ENCODE data around the gene KAZALD1. TPM values are rescaled to one million over a fixed set of nuclear protein-coding genes. Genes with fewer than 3 reads are reported as not detected.
"Not testable (repeated sequence)": the region's sequence is repeated elsewhere in the genome, so short reads cannot be mapped to it uniquely, and the experiment has no call there.

KAZALD1 gene
- total RNA-seq, 6 experiments from 2014 or later: 14.5 to 21.1 (median 19.9) TPM

DNA sequence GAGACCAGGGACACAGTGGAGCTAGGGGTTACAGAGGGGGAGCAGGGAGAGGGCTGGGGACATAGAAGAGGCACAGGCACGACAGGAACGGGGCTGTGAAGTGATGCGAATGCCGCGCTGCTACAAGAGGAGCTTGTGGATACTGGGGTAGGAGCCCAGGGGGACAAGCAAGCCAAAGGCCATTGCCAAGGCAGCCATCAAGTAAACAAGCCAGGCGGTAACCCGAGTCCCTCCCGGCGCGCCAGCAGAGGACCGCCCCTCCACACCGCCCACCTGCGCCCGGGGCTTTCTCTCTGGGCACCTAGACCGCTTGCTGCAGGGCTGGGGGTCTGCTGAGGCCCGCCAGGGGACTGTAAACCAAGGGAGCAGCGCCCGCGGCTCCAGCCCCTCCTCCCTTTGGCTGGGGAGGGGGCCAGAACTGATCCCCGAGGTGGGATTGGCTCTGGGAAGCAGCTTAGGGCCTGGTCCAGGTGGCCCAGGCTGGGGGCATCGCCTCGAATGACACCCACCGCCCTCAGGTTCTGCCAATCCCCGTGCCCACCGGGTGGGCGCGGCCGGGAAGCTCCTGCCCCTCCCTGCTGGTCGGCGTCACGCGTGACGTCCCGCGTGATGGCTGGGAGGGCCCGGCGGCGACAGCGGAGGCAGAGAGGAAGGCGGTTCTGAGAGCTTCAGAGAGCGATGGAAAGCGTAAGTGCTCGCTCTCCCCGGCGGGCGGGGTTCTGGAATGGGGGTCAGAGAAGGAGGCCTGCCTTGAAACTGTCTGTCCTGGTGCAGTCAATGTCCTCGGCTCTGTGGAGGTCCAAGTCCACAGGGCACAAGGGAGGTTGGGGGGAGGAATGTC, 29.8 kb upstream of the KAZALD1 start:
- Mint-ChIP-seq H3K4me1 (ENCODE audit: low read depth) (peaks cover 34% of the 10 kb centered on the region), H3K4me3 (peak overlapping the region; percentile 97), H3K27ac (peak overlapping the region; percentile 99), H3K27me3 (ENCODE audit: insufficient read depth) (peaks cover 10% of the 10 kb centered on the region), H3K9me3 (no peaks in the 10 kb centered on the region), H3K36me3 (ENCODE audit: low read depth) (peaks cover 16% of the 10 kb centered on the region; the same call in 1 of the 2 replicates)
- peak; percentile 70 for DNase-seq
- no peak for TF ChIP-seq CTCF (IDR thresholded peaks at IDR 0.05)

DNA sequence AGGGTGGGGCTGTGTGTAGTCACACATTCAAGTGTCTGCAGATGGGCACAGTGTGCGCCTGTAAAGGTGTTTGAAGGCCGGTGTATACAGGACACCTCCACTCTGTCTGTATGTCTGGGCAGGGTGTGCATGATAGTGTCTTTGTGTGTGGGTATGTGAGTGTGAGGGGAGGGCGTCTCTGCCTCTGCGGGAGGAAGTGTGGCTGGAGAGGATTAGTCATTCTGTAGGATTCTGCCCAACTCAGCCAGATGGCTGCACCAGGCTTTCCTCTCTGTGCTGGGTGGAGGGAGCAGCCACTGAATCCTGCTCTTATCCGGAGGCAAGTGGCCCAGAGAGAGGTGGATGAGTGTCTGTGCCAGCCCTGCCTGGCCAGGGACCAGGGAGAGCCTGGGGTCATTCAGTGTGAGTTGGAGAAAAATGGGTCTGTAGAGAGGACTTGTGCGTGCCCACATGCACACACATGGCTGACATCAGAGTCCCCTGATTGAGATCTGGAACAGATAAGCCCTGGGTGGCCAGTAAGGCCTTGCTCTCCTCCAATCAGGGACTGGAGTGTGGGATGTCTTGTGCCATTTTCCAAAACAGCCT, 29.1 kb upstream of the KAZALD1 start:
- Mint-ChIP-seq H3K9me3 (no peaks in the 10 kb centered on the region), H3K27me3 (ENCODE audit: insufficient read depth) (peaks cover 10% of the 10 kb centered on the region), H3K36me3 (ENCODE audit: low read depth) (peaks cover 22% of the 10 kb centered on the region), H3K4me1 (ENCODE audit: low read depth) (peaks cover 29% of the 10 kb centered on the region), H3K4me3 (peak overlapping the region; percentile 97), H3K27ac (peak overlapping the region; percentile 99)
- TF ChIP-seq CTCF (IDR thresholded peaks at IDR 0.05): no peak
- peak; percentile 86 for DNase-seq

GRCh38 chr10:101033276-101033675, 28.5 kb upstream of the KAZALD1 start:
- Mint-ChIP-seq H3K9me3 (no peaks in the 10 kb centered on the region), H3K27ac (peak overlapping the region; percentile 99), H3K36me3 (ENCODE audit: low read depth) (peaks cover 27% of the 10 kb centered on the region), H3K4me1 (ENCODE audit: low read depth) (peaks cover 29% of the 10 kb centered on the region), H3K4me3 (peak overlapping the region; percentile 97), H3K27me3 (ENCODE audit: insufficient read depth) (peaks cover 7% of the 10 kb centered on the region)
- no peak for TF ChIP-seq CTCF (IDR thresholded peaks at IDR 0.05)
- no peak for DNase-seq

DNA sequence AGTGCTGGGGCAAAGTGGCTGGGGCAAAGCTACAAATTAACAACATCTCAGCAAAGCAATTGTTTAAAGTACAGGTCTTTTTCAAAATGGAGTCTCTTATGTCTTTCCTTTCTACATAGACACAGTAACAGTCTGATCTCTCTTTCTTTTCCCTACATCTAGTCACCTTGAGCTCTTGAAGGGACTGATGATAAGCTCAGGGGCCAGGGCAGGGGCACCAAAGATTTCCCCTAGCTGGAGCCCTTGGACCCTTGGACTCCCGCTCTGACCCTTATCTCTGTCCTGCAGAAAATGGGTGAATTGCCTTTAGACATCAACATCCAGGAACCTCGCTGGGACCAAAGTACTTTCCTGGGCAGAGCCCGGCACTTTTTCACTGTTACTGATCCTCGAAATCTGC, 27.4 kb upstream of the KAZALD1 start:
- not testable (repeated sequence) for DNase-seq; H3K9me3 Mint-ChIP-seq; H3K27me3 Mint-ChIP-seq (ENCODE audit: insufficient read depth); H3K27ac Mint-ChIP-seq; H3K4me3 Mint-ChIP-seq
- Mint-ChIP-seq H3K4me1 (ENCODE audit: low read depth) (peaks cover 19% of the 10 kb centered on the region), H3K36me3 (ENCODE audit: low read depth) (peaks cover 33% of the 10 kb centered on the region)

DNA sequence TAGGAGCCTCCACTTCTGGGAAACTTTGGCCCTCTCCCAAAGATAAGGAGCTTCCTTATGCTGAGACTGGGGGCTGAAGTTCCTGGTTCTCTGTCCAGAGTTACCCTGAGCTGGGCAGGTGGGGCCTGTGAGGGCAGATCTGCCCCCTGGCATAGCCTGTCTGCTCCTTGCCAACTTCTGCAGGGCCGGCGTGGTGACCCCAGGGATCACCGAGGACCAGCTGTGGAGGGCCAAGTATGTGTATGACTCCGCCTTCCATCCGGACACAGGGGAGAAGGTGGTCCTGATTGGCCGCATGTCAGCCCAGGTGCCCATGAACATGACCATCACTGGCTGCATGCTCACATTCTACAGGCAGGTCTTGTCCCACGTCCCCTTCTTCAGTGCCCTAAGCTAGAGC, 26.5 kb upstream of the KAZALD1 start:
- Mint-ChIP-seq H3K4me3 (no peak overlapping the region), H3K4me1 (ENCODE audit: low read depth) (peaks cover 14% of the 10 kb centered on the region), H3K27me3 (ENCODE audit: insufficient read depth) (peaks cover 2% of the 10 kb centered on the region), H3K36me3 (ENCODE audit: low read depth) (peaks cover 33% of the 10 kb centered on the region), H3K9me3 (no peaks in the 10 kb centered on the region), H3K27ac (no peak overlapping the region)
- TF ChIP-seq CTCF (IDR thresholded peaks at IDR 0.05): no peak
- DNase-seq: no peak
